Pancreas (tissue), 10 donors: ENCODE measurements around the gene IMPG1. TPM values are rescaled to one million over a fixed set of nuclear protein-coding genes. Genes with fewer than 3 reads are reported as not detected.

Experiments used
- ATAC-seq, 4 donors: fragments of 200-7000 bp; cut with Tn5 transposase; one replicate each; pipeline versions ENCODE4 v1.8.0 to v1.9.1; 2020; ENCODE audit warnings: mild to moderate bottlenecking in 4 of 4, moderate library complexity in 4 of 4
- DNase-seq, 6 donors: peaks; one replicate each; pipeline ENCODE4 v3.0.0-alpha.2; 2020
- FAIRE-seq: peaks from 2 replicates; lab custom pipeline; 2012; peaks lifted over from hg19 to GRCh38; lab: Jason Lieb, UNC
- H3K27ac ChIP-seq, 4 donors: fragments of 200-600 bp; sonication (generic); 1 replicate in 3 of 4; 2 replicates in 1 of 4; pipeline versions ENCODE4 v1.5.0 to v1.8.0; 2020
- H3K27me3 ChIP-seq, 4 donors: fragments of 200-600 bp; one replicate each; pipeline ENCODE4 v1.8.0; 2021
- H3K36me3 ChIP-seq, 3 donors: fragments of 200-600 bp; sonication (generic) in 1 of 3; one replicate each; pipeline versions ENCODE4 v1.5.0 to v1.8.0; 2020 to 2021
- H3K4me1 ChIP-seq, 3 donors: fragments of 200-600 bp; one replicate each; pipeline ENCODE4 v1.8.0; 2021
- H3K4me3 ChIP-seq, 4 donors: fragments of 200-600 bp; sonication (generic) in 2 of 4; one replicate each; pipeline versions ENCODE4 v1.5.0 to v1.8.0; 2020 to 2021
- H3K9me3 ChIP-seq, 4 donors: fragments of 200-600 bp; one replicate each; pipeline ENCODE4 v1.8.0; 2021
- WGBS, 2 donors: extraction: QIAGEN DNeasy Blood & Tissue Kit; methylation state at CpG; one replicate each; pipeline ENCODE4 v1.1.7; 2013; 5-methylcytosine and 5-hydroxymethylcytosine counted together
- intact Hi-C, 3 donors: fragments of 100-400 bp; cut with DNase I; formaldehyde crosslinking; loops; one replicate each; pipeline versions ENCODE4 v1.11.1 to v1.14.2; 2022
- polyA plus RNA-seq, 2 donors: library from polyadenylated mRNA; stranded (reverse); fragments of 200-250 nt; gene quantifications; one replicate each; pipeline ENCODE4 v1.2.3, GENCODE V29; 2013
- total RNA-seq, 6 donors: library from RNA; stranded (reverse); fragmentation: NEBNext Ultra II Directional in 4 of 6; extraction: Animal tissue kit (Norgen Biotek cat#: 25700) in 4 of 6; gene quantifications; one replicate each; pipeline versions ENCODE4 v1.2.1 to v1.2.4, GENCODE V29; 2021 to 2023
- TF ChIP-seq, protein P1 (sequence below), 4 donors: fragments of 200-600 bp; sonication (generic) in 3 of 4; IDR thresholded peaks; one replicate each; pipeline versions ENCODE4 v1.5.0 to v1.8.0; 2021; ENCODE audit warnings: antibody characterized with exemption in 4 of 4
- donor health status: healthy with polysubstance abuse.
- donor health status: DM: no; HTN: no; CAD: no; lungs with moderate emphysema.
- donor health status: DM: no; HTN: no; CAD: no.
- donor health status: control.
- donor health status: control.
- donor health status: Bipolar disorder and iron deficiency.
- donor health status: DM: yes; HTN: yes; CAD: no.
- donor health status: DM: no; HTN: no; CAD: no.
- donor health status: DM: no; HTN: no; CAD: no.
- donor health status: DM: yes; HTN: yes; CAD: no.

IMPG1 gene
- total and polyA plus RNA-seq, 8 donors = 0.04 to 0.44 (median 0.07) TPM; not detected in 1

GRCh38 chr6:75876152-75876551 lies 196.3 kb downstream of the IMPG1 start:
- Histone ChIP-seq H3K4me3 (no peak overlapping the region), H3K36me3 (peaks cover 0 to 13% (median 0%) of the 10 kb centered on the region in 3 donors), H3K4me1 (no peaks in the 10 kb centered on the region), H3K9me3 (no peaks in the 10 kb centered on the region), H3K27ac (no peak overlapping the region), H3K27me3 (no peaks in the 10 kb centered on the region)
- FAIRE-seq (no peak), DNase-seq (no peak), ATAC-seq (no peak)
- intact Hi-C loops = no loop called here
- TF ChIP-seq, protein P1, sequence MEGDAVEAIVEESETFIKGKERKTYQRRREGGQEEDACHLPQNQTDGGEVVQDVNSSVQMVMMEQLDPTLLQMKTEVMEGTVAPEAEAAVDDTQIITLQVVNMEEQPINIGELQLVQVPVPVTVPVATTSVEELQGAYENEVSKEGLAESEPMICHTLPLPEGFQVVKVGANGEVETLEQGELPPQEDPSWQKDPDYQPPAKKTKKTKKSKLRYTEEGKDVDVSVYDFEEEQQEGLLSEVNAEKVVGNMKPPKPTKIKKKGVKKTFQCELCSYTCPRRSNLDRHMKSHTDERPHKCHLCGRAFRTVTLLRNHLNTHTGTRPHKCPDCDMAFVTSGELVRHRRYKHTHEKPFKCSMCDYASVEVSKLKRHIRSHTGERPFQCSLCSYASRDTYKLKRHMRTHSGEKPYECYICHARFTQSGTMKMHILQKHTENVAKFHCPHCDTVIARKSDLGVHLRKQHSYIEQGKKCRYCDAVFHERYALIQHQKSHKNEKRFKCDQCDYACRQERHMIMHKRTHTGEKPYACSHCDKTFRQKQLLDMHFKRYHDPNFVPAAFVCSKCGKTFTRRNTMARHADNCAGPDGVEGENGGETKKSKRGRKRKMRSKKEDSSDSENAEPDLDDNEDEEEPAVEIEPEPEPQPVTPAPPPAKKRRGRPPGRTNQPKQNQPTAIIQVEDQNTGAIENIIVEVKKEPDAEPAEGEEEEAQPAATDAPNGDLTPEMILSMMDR (IDR thresholded peaks at IDR 0.05) = no peak

GRCh38 chr6:75874224-75874623 lies 198.2 kb downstream of the IMPG1 start:
- no peak for ATAC-seq
- H3K36me3 ChIP-seq = peaks cover 0 to 5% (median 0%) of the 10 kb centered on the region in 3 donors
- no peak overlapping the region for H3K27ac ChIP-seq
- H3K9me3 ChIP-seq = no peaks in the 10 kb centered on the region
- H3K4me1 ChIP-seq = no peaks in the 10 kb centered on the region
- intact Hi-C loops = no loop called here
- no peak overlapping the region for H3K4me3 ChIP-seq
- DNase-seq = no peak
- no peaks in the 10 kb centered on the region for H3K27me3 ChIP-seq
- WGBS, 2 donors = 88 to 89% methylated on average over 2 of the region's 2 CpGs
- FAIRE-seq = no peak
- TF ChIP-seq, protein P1 (IDR thresholded peaks at IDR 0.05) = no peak
